GM21526 (cell line): ENCODE measurements around the gene MAN2A2.
"Not testable (repeated sequence)": the region's sequence is repeated elsewhere in the genome, so short reads cannot be mapped to it uniquely, and the experiment has no call there.

Experiments used
- ATAC-seq: cut with Tn5 transposase; IDR thresholded peaks from one replicate; pipeline ENCODE4 v1.9.1; 2021; ENCODE audit warnings: moderate library complexity; ENCODE audit not compliant: unreplicated experiment, low FRiP score

Gene MAN2A2

GRCh38 chr15:90883526-90883975, 19.6 kb upstream of the MAN2A2 start:
- ATAC-seq, result no peak

GRCh38 chr15:90883976-90884718, 19.0 kb upstream of the MAN2A2 start, which contains the start of gene FES:
Gene FES, plus strand, starts transcription at chr15:90884504. Its CDS starts 542 bp downstream, at chr15:90885046.
- ATAC-seq, result no peak

- no peak for ATAC-seq
Measured at GRCh38 chr15:90884719-90885431, 18.2 kb upstream of the MAN2A2 start.

GRCh38 chr15:90885432-90886290, 17.4 kb upstream of the MAN2A2 start:
- ATAC-seq, result no peak

- ATAC-seq, result no peak
Measured at GRCh38 chr15:90886291-90886614, 16.8 kb upstream of the MAN2A2 start.

GRCh38 chr15:90887037-90887481, 16.0 kb upstream of the MAN2A2 start:
- ATAC-seq, result no peak

GRCh38 chr15:90889313-90889730, 13.8 kb upstream of the MAN2A2 start:
- no peak for ATAC-seq

GRCh38 chr15:90889736-90890456, 13.2 kb upstream of the MAN2A2 start:
- no peak for ATAC-seq

GRCh38 chr15:90890839-90891238, 12.3 kb upstream of the MAN2A2 start:
- no peak for ATAC-seq

GRCh38 chr15:90891346-90891949, 11.7 kb upstream of the MAN2A2 start:
- ATAC-seq, result no peak

GRCh38 chr15:90892023-90892422, 11.1 kb upstream of the MAN2A2 start:
- ATAC-seq, result no peak

GRCh38 chr15:90892498-90893174, 10.5 kb upstream of the MAN2A2 start:
- ATAC-seq, result no peak

- ATAC-seq, result no peak
Measured at GRCh38 chr15:90893175-90894090, 9.7 kb upstream of the MAN2A2 start.

- ATAC-seq, result no peak
Measured at GRCh38 chr15:90895571-90896117, 7.5 kb upstream of the MAN2A2 start.

- ATAC-seq, result not testable (repeated sequence)
Measured at GRCh38 chr15:90897131-90897655, 5.9 kb upstream of the MAN2A2 start.

GRCh38 chr15:90901175-90902039, 1.7 kb upstream of the MAN2A2 start:
- no peak for ATAC-seq
